Endothelial cell (in vitro differentiated cells): ENCODE results near the gene PLXNB1. TPM values are rescaled to one million over a fixed set of nuclear protein-coding genes. Genes with fewer than 3 reads are reported as not detected.
"Not testable (repeated sequence)": the region's sequence is repeated elsewhere in the genome, so short reads cannot be mapped to it uniquely, and the experiment has no call there.

Experiments
- DNase-seq: peaks from one replicate; pipeline ENCODE4 v3.0.0; 2021; ENCODE audit warnings: low spot score
- H3K27ac Mint-ChIP-seq: one replicate; pipeline ENCODE4 v1.8.0; 2021; ENCODE audit warnings: mixed read lengths, inconsistent platforms; ENCODE audit not compliant: unreplicated experiment
- H3K27me3 Mint-ChIP-seq: one replicate; pipeline ENCODE4 v1.8.0; 2021; ENCODE audit warnings: mild to moderate bottlenecking, moderate library complexity, mixed read lengths, inconsistent platforms; ENCODE audit not compliant: unreplicated experiment
- H3K36me3 Mint-ChIP-seq: one replicate; pipeline ENCODE4 v1.8.0; 2021; ENCODE audit warnings: mild to moderate bottlenecking, low read depth, mixed read lengths, inconsistent platforms; ENCODE audit not compliant: unreplicated experiment
- H3K4me1 Mint-ChIP-seq: one replicate; pipeline ENCODE4 v1.8.0; 2021; ENCODE audit warnings: mild to moderate bottlenecking, mixed read lengths, inconsistent platforms; ENCODE audit not compliant: unreplicated experiment
- H3K4me3 Mint-ChIP-seq: one replicate; pipeline ENCODE4 v1.8.0; 2021; ENCODE audit warnings: mild to moderate bottlenecking, mixed read lengths, inconsistent platforms; ENCODE audit not compliant: unreplicated experiment
- H3K9me3 Mint-ChIP-seq: one replicate; pipeline ENCODE4 v1.8.0; 2021; ENCODE audit warnings: mixed read lengths, inconsistent platforms; ENCODE audit not compliant: unreplicated experiment
- total RNA-seq: library from RNA; stranded (reverse); fragmentation: NEBNext Ultra II Directional; extraction: Animal tissue kit (Norgen Biotek cat#: 25700); gene quantifications from one replicate; pipeline ENCODE4 v1.2.1, GENCODE V29; 2021; ENCODE audit not compliant: unreplicated experiment
- TF ChIP-seq, protein P1 (sequence below): fragments of 200-600 bp; sonication (generic); IDR thresholded peaks from one replicate; pipeline ENCODE4 v1.5.0; 2021; ENCODE audit warnings: antibody characterized with exemption; ENCODE audit not compliant: unreplicated experiment

PLXNB1 gene
- total RNA-seq, 1 donor from 2014 or later, result 68.7 TPM

GRCh38 chr3:48463703-48464102, 33.8 kb upstream of the PLXNB1 start:
- no peaks in the 10 kb centered on the region for H3K9me3 Mint-ChIP-seq
- H3K4me3 Mint-ChIP-seq, result no peak overlapping the region
- peaks cover 21% of the 10 kb centered on the region for H3K36me3 Mint-ChIP-seq
- H3K4me1 Mint-ChIP-seq, result peaks cover 23% of the 10 kb centered on the region
- TF ChIP-seq, protein P1, sequence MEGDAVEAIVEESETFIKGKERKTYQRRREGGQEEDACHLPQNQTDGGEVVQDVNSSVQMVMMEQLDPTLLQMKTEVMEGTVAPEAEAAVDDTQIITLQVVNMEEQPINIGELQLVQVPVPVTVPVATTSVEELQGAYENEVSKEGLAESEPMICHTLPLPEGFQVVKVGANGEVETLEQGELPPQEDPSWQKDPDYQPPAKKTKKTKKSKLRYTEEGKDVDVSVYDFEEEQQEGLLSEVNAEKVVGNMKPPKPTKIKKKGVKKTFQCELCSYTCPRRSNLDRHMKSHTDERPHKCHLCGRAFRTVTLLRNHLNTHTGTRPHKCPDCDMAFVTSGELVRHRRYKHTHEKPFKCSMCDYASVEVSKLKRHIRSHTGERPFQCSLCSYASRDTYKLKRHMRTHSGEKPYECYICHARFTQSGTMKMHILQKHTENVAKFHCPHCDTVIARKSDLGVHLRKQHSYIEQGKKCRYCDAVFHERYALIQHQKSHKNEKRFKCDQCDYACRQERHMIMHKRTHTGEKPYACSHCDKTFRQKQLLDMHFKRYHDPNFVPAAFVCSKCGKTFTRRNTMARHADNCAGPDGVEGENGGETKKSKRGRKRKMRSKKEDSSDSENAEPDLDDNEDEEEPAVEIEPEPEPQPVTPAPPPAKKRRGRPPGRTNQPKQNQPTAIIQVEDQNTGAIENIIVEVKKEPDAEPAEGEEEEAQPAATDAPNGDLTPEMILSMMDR, result no peak
- no peak for DNase-seq
- peaks cover 17% of the 10 kb centered on the region for H3K27me3 Mint-ChIP-seq
- peak overlapping the region; percentile 48 for H3K27ac Mint-ChIP-seq

DNA sequence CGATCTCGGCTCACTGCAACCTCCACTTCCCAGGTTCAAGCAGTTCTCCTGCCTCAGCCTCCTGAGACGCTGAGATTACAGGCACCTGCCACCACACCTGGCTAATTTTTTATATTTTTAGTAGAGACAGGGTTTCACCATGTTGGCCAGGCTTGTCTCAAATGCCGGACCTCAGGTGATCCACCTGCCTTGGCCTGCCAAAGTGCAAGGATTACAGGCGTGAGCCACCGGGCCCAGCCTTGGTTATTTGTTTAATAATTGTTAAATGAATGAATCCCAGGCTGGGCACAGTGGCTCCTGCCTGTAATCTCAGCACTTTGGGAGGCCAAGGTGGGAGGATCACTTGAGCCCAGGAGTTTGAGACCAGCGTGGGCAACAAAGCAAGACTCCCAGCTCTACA, 31.9 kb upstream of the PLXNB1 start:
- not testable (repeated sequence) for H3K27ac Mint-ChIP-seq, H3K9me3 Mint-ChIP-seq
- H3K36me3 Mint-ChIP-seq, result peaks cover 12% of the 10 kb centered on the region

DNA sequence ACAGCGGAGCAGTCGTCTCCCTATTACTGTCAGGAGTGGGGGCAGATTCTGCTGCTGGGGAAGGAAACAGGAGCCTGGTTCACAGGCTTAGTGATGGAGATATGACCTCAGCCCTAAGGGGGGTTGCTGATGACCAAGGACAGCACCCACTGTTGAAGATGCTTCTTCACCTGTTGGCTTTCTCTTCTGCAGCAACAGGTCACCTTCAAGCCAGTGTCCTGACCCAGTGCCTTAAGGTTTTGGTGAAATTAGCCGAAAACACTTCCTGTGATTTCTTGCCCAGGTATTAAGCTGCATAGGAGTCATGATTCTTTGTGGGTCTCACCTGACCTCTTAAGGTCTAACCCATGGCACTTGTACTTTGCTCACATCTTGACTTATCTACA, 30.6 kb upstream of the PLXNB1 start:
- H3K4me3 Mint-ChIP-seq, result no peak overlapping the region
- H3K4me1 Mint-ChIP-seq, result peaks cover 5% of the 10 kb centered on the region
- TF ChIP-seq, protein P1, result no peak
- H3K36me3 Mint-ChIP-seq, result peaks cover 12% of the 10 kb centered on the region
- H3K27me3 Mint-ChIP-seq, result peaks cover 10% of the 10 kb centered on the region
- no peaks in the 10 kb centered on the region for H3K9me3 Mint-ChIP-seq
- DNase-seq, result no peak
- H3K27ac Mint-ChIP-seq, result no peak overlapping the region

More for the DNA sequence above, 31.9 kb upstream of the PLXNB1 start:
- DNase-seq, H3K4me3 Mint-ChIP-seq: not testable (repeated sequence)
- Mint-ChIP-seq H3K27me3 (peaks cover 15% of the 10 kb centered on the region), H3K4me1 (peaks cover 13% of the 10 kb centered on the region)

GRCh38 chr3:48459773-48460516, 30.1 kb upstream of the PLXNB1 start:
- Mint-ChIP-seq H3K4me1 (no peaks in the 10 kb centered on the region), H3K4me3 (no peak overlapping the region), H3K27me3 (peaks cover 5% of the 10 kb centered on the region), H3K9me3 (no peaks in the 10 kb centered on the region), H3K36me3 (peaks cover 12% of the 10 kb centered on the region), H3K27ac (no peak overlapping the region)
- DNase-seq, result no peak
- TF ChIP-seq, protein P1, result no peak

DNA sequence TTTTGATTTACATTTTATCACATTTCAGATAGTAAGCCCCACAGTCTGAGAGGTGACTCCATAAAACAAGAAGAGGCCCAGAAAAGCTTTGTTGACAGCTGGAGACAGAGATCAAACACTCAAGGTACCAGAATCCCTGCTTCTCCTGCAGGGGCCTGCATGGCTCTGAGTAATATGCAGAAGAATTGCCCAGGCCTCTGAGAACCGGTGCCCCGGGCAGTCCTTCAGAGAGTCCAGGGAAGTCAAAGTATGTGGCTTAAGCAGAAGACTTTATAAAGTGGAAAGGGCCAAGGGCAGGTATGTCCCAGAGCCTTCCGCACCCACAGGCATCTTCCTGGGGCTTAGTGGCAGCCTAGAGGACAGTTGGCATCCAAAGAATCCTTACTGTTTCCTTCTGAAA, 29.4 kb upstream of the PLXNB1 start:
- H3K27ac Mint-ChIP-seq, result no peak overlapping the region
- H3K36me3 Mint-ChIP-seq, result peaks cover 14% of the 10 kb centered on the region
- TF ChIP-seq, protein P1, result no peak
- H3K27me3 Mint-ChIP-seq, result peaks cover 4% of the 10 kb centered on the region
- no peak for DNase-seq
- H3K4me1 Mint-ChIP-seq, result no peaks in the 10 kb centered on the region
- no peak overlapping the region for H3K4me3 Mint-ChIP-seq
- no peaks in the 10 kb centered on the region for H3K9me3 Mint-ChIP-seq
